Fibroblast of mammary gland (primary cell): ENCODE data around the gene WDR55.
A peak's percentile ranks its signal among the peaks of the same experiment; 100 is the strongest.
"Not testable (repeated sequence)": the region's sequence is repeated elsewhere in the genome, so short reads cannot be mapped to it uniquely, and the experiment has no call there.

ENCODE experiments used
- DNase-seq: peaks from one replicate; pipeline ENCODE4 v3.0.0-alpha.2; 2010; ENCODE audit warnings: low read depth
- H3K4me3 ChIP-seq: 2 replicates; pipeline ENCODE4 v1.5.1; 2011; ENCODE audit warnings: low read depth, mild to moderate bottlenecking, low read length, moderate library complexity; ENCODE audit not compliant: control insufficient read depth
- TF ChIP-seq, protein P1 (sequence below): conservative IDR thresholded peaks from 2 replicates; pipeline ENCODE4 v1.5.1; 2011; ENCODE audit warnings: low read depth, low read length, inconsistent platforms; ENCODE audit not compliant: control insufficient read depth, insufficient read depth

Gene WDR55

DNA sequence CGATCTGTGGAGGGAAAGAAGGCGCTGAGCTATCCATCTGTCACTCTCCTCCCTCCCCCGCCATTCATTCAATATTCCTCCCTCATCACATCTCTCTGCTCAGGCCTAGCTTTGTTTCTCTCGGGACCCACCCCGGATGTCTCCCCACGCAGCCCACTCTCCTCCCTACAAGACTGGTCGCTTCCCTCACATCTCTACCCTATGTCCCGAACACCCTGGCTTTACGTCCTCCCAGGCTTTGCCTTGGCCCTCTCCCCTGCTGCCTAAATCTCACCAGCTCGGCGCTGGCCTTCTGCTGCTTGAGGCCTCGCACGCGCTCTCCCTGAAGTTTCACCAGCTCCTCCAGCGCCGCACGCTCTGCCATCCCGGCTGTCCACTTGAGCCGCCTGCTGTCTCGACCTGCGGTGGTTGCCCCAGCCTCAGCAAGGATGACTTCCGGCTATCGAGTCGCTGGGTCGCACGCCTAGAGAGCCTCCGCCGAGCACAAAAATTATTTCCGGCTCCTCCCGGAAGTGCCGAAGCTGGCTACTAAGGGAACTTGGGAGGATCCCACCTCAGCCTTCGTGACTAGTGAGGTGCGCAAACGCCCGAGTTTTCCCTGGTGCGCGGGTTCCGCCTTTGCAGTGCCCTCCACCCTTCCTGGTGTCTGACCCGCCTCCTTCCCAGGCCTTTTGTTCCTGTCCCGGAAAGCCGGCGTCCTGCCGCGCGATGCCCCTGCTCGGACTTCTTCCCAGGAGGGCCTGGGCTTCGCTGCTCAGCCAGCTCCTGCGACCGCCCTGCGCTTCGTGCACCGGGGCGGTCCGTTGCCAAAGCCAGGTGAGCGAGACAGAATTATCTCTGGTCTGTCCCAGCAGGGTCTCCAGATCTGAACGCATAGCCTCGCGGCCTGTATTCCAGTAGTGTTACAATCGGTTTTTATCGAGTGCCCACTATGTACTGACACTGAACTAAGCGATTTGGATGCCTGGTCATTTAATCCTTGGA lies 26.5 kb downstream of the WDR55 start, which contains the start of the genes HARS1 and HARS2:
HARS1 (minus strand) TSS at position 430 of the 984 bp plus-strand sequence; CDS start at position 364, 66 bp downstream.
HARS2 (plus strand) TSS at position 515 of the 984 bp plus-strand sequence; CDS start at position 709, 194 bp downstream.
- peak; percentile 94 for DNase-seq
- TF ChIP-seq, protein P1, sequence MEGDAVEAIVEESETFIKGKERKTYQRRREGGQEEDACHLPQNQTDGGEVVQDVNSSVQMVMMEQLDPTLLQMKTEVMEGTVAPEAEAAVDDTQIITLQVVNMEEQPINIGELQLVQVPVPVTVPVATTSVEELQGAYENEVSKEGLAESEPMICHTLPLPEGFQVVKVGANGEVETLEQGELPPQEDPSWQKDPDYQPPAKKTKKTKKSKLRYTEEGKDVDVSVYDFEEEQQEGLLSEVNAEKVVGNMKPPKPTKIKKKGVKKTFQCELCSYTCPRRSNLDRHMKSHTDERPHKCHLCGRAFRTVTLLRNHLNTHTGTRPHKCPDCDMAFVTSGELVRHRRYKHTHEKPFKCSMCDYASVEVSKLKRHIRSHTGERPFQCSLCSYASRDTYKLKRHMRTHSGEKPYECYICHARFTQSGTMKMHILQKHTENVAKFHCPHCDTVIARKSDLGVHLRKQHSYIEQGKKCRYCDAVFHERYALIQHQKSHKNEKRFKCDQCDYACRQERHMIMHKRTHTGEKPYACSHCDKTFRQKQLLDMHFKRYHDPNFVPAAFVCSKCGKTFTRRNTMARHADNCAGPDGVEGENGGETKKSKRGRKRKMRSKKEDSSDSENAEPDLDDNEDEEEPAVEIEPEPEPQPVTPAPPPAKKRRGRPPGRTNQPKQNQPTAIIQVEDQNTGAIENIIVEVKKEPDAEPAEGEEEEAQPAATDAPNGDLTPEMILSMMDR: no peak
- H3K4me3 ChIP-seq: peak within 1 kb of the TSS; percentile 79

DNA sequence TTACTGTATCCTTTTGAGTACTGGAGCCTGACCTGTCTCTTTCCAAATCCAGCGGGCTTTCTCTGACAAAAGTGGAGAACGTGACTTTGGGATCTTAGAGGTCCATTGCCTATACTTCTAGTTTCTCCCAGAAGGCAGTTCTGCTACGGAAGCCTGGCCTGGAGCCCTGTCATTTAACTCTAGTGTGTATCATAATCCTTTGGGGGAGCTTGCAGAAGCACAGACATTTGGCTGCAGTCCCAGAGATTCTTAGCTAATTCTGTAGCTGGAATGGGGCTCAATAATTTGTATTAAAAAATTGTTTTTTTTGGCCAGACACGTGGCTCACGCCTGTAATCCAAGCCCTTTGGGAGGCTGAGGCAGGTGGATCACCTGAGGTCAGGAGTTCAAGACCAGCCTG lies 29.6 kb downstream of the WDR55 start:
- no peak overlapping the region for H3K4me3 ChIP-seq
- no peak for DNase-seq
- TF ChIP-seq, protein P1: no peak

DNA sequence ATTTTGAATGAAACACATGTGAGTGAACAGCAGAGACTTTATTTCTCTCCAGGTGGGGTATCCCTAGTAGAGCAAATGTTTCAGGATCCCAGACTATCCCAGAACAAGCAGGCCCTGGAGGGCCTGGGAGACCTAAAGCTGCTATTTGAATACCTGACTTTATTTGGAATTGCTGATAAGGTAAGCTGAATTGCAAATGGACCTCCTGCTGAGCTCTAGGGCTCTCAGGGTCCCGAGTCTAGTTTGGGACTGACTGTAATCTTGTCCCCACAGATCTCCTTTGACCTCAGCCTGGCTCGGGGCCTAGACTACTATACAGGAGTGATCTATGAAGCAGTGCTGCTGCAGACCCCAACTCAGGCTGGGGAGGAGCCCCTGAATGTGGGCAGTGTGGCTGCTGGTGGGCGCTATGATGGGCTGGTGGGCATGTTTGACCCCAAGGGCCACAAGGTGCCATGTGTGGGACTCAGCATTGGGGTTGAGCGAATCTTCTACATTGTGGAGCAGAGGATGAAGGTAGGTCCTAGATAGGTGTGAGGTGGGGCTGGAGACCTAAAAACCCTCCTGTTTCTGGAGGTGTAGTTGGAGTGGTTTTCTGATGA lies 32.3 kb downstream of the WDR55 start:
- no peak for DNase-seq
- no peak overlapping the region for H3K4me3 ChIP-seq
- TF ChIP-seq, protein P1: no peak

DNA sequence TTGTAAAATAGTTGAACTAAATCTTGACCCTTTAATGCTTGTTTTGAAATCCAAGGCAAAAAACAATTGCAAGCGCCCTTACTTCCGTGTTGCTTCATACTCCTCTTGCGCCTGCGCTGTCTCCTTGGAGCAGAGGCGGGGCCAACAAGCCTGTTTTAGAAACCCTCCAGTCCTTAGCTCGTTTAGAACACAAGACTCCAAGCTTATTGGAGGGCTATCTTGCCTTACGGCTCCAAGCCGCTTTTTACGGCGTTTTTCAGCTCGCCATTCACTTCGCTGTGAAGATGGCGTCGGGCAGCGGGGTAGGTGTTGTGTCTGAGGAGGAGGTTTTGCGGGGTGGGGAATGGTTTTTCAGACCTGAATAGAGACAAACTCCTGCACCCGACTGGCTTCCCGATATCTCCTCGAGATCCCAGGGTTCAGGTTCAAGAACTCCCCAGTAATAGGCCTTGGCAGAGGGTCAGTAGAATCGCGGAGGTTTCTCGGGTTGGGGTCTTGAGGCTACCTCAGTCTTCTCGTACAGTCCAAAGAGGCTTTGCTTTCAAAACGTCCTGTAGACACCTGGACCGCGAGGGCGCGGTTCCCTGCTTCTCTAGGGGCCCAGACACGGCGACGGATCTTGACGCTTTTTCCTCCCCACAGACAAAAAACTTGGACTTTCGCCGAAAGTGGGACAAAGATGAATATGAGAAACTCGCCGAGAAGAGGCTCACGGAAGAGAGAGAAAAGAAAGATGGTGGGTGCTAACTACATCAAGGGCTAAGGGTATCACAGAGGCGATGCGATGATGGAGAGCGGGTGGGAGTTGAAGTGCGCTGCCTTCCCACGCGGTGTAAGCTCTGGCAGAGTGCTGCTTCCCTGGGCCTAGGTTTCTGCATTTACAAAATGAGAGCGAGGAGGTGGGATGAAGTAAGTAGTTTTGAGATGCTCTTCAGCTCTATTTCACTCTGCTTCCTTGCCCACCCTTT lies 35.8 kb downstream of the WDR55 start, which contains the start of gene ZMAT2:
ZMAT2 (plus strand) TSS at position 271 of the 968 bp plus-strand sequence; CDS start at position 285, 14 bp downstream.
- DNase-seq: peak; percentile 99
- TF ChIP-seq, protein P1: no peak
- H3K4me3 ChIP-seq: peak within 1 kb of the TSS; percentile 100

DNA sequence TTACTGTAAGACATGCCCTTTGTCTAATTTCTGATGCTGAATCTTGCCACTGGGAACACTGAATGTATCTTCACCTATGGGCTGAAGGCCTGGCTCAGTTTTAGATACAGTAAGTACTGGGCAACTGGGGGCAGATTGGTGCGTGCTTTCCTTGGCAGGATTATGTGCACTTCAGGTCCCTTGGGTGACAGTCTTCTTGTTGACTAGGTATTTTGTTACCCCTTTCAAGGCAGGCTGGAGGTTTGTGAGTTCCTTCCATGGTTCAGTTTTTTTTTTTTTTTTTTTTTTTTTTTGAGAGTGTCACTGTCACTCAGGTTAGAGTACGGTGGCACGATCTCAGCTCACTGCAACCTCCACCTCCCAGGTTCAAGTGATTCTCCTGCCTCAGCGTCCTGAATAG lies 43.1 kb downstream of the WDR55 start:
- no peak for DNase-seq
- TF ChIP-seq, protein P1: no peak
- no peak overlapping the region for H3K4me3 ChIP-seq

DNA sequence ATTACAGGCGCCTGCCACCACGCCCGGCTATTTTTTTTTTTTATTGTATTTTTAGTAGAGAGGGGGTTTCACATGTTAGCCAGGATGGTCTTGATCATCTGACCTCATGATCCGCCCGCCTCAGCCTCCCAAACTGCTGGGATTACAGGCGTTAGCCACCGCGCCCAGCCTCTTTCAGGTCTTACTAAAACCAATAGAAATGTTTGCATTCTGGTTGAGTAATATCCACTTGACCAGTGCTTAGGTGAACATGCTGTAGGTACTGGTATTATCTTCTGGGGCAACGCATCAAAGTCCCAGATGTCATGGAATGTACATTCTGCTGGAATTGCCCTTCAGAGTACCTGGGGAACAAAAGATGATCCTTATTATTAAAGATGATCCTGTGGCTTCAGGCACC lies 44.1 kb downstream of the WDR55 start:
- not testable (repeated sequence) for H3K4me3 ChIP-seq, DNase-seq
